PC-3 (cell line): ENCODE data around the gene UBE3D. TPM values are rescaled to one million over a fixed set of nuclear protein-coding genes. Genes with fewer than 3 reads are reported as not detected.

Experiments used
- ATAC-seq: fragments of 200-7000 bp; cut with Tn5 transposase; 2 replicates; pipeline ENCODE4 v1.9.1; 2020; ENCODE audit warnings: mild to moderate bottlenecking, moderate library complexity
- Bru-seq: library from RNA; stranded (reverse); fragments of 400-500 nt; gene quantifications from one replicate; lab custom pipeline; 2021; lab: Mats Ljungman, UMichigan
- BruChase-seq, 2 experiments: library from RNA; stranded (reverse); fragments of 400-500 nt; gene quantifications; one replicate each; lab custom pipeline; 2021; lab: Mats Ljungman, UMichigan
- BruUV-seq: library from RNA; stranded (reverse); fragments of 400-500 nt; replicated peaks from 2 replicates; lab custom pipeline; 2021; lab: Mats Ljungman, UMichigan
- CTCF ChIA-PET: fragments of 300-600 bp; sonication (Branson Sonifier 250); formaldehyde crosslinking; loops from one replicate; lab custom pipeline; 2022; ENCODE audit warnings: antibody characterized with exemption; lab: Charles Lee
- POLR2A ChIA-PET: fragments of 300-600 bp; sonication (Branson Sonifier 250); formaldehyde crosslinking; loops from one replicate; lab custom pipeline; 2022; ENCODE audit warnings: antibody characterized with exemption; ENCODE audit not compliant: unreplicated experiment; lab: Charles Lee
- DNase-seq: peaks from one replicate; pipeline ENCODE4 v3.0.0-alpha.2; 2015
- H2AFZ ChIP-seq: fragments of 300-600 bp; sonication (generic); 2 replicates; pipeline ENCODE4 v1.6.0; 2016; ENCODE audit warnings: antibody characterized with exemption, low read length
- H3F3A ChIP-seq: fragments of 300-600 bp; sonication (generic); one replicate; pipeline ENCODE4 v1.6.0; 2017; ENCODE audit warnings: antibody characterized with exemption, low read length, control low read depth, mild to moderate bottlenecking; ENCODE audit not compliant: unreplicated experiment
- H3K27ac ChIP-seq: fragments of 300-600 bp; sonication (generic); 2 replicates; pipeline ENCODE4 v1.5.1; 2016; ENCODE audit warnings: mild to moderate bottlenecking, low read length
- H3K27me3 ChIP-seq: fragments of 300-600 bp; sonication (generic); 2 replicates; pipeline ENCODE4 v1.6.1; 2016; ENCODE audit warnings: low read length, mixed read lengths
- H3K36me3 ChIP-seq: fragments of 300-600 bp; sonication (generic); 2 replicates; pipeline ENCODE4 v1.6.1; 2016; ENCODE audit warnings: low read depth, mixed run types, low read length, mixed read lengths
- H3K4me1 ChIP-seq: fragments of 300-600 bp; sonication (generic); 2 replicates; pipeline ENCODE4 v1.5.1; 2016; ENCODE audit warnings: low read length; ENCODE audit not compliant: insufficient read depth
- H3K4me2 ChIP-seq: fragments of 300-600 bp; sonication (generic); 2 replicates; pipeline ENCODE4 v1.6.0; 2016; ENCODE audit warnings: low read length
- H3K4me3 ChIP-seq: fragments of 300-600 bp; sonication (generic); 2 replicates; pipeline ENCODE4 v1.5.1; 2016; ENCODE audit warnings: mild to moderate bottlenecking, low read length, mixed read lengths
- H3K79me2 ChIP-seq: fragments of 300-600 bp; sonication (generic); 2 replicates; pipeline ENCODE4 v1.6.1; 2017; ENCODE audit warnings: low read length, mixed read lengths
- H3K9ac ChIP-seq: fragments of 300-600 bp; sonication (generic); 2 replicates; pipeline ENCODE4 v1.6.0; 2016; ENCODE audit warnings: mild to moderate bottlenecking, low read length
- H3K9me2 ChIP-seq: fragments of 300-600 bp; sonication (generic); replicated peaks from 2 replicates; pipeline ENCODE4 v1.6.1; 2016; ENCODE audit warnings: mixed run types, low read length, mixed read lengths
- H3K9me3 ChIP-seq: fragments of 300-600 bp; sonication (generic); 2 replicates; pipeline ENCODE4 v1.6.1; 2016; ENCODE audit warnings: low read length, mixed read lengths
- H4K20me1 ChIP-seq: fragments of 300-600 bp; sonication (generic); 2 replicates; pipeline ENCODE4 v1.6.1; 2016; ENCODE audit warnings: low read length, mixed read lengths
- CTCF ChIP-seq: fragments of 300-600 bp; sonication (generic); conservative IDR thresholded peaks from 2 replicates; pipeline ENCODE4 v1.5.1; 2017; ENCODE audit warnings: antibody characterized with exemption, low read depth, mild to moderate bottlenecking, low read length
- EZH2 ChIP-seq: fragments of 300-600 bp; sonication (generic); IDR thresholded peaks from one replicate; pipeline ENCODE4 v1.6.1; 2017; ENCODE audit warnings: antibody characterized with exemption, mild to moderate bottlenecking, low read length; ENCODE audit not compliant: unreplicated experiment
- EZH2phosphoT487 ChIP-seq: fragments of 300-600 bp; sonication (generic); IDR thresholded peaks from 2 replicates; pipeline ENCODE4 v1.6.1; 2018; ENCODE audit warnings: mild to moderate bottlenecking, antibody characterized with exemption, low read length, borderline replicate concordance
- intact Hi-C: fragments of 100-400 bp; cut with micrococcal nuclease; formaldehyde crosslinking; loops from 2 replicates; pipeline ENCODE4 v1.9.0; 2023
- long read RNA-seq: library from polyadenylated mRNA; unstranded; transcript quantifications from one replicate; pipeline ENCODE4 v2.0.0, GENCODE V29; 2021; ENCODE audit not compliant: unreplicated experiment
- total RNA-seq: library from RNA; depleted of rRNA; stranded (reverse); fragments of >200 nt; gene quantifications from 2 replicates; pipeline ENCODE4 v1.2.3, GENCODE V29; 2014; rRNA removed

The UBE3D gene
- 5.0 and 7.0 TPM in 2 replicates for total RNA-seq
- percentile 56 among the genes with signal in this experiment for Bru-seq, nascent RNA
- percentile 47 among the genes with signal in this experiment for BruChase-seq, experiment 1, labeled RNA remaining after a 6-hour chase
- percentile 58 among the genes with signal in this experiment for BruChase-seq, experiment 2, labeled RNA remaining after a 2-hour chase
- long read RNA-seq, transcript UBE3D-203 (10 exons, 1,917 nt), result major isoform, 6 of 9 reads
- long read RNA-seq, partial matches to known transcripts, result 0 of 9 reads
- long read RNA-seq, other reads (novel, unspliced or antisense), result 3 of 9 reads

- no peaks in the 10 kb centered on the region for H3K27me3 ChIP-seq
- H3K4me3 ChIP-seq, result peak within 1 kb of the TSS; percentile 93
- peak within 1 kb of the TSS; percentile 98 for H2AFZ ChIP-seq
- H3K79me2 ChIP-seq, result peaks cover 60% of the 10 kb centered on the region
- H3K9me2 ChIP-seq, result no peaks in the 10 kb centered on the region
- H3K4me2 ChIP-seq, result peak within 1 kb of the TSS; percentile 87
- H3K9ac ChIP-seq, result peak within 1 kb of the TSS; percentile 88
- no peaks in the 10 kb centered on the region for H4K20me1 ChIP-seq
- no TSS peak for BruUV-seq
- DNase-seq (peak; percentile 74), ATAC-seq (peak; percentile 63)
- POLR2A ChIA-PET, result no interaction called here
- H3K27ac ChIP-seq, result no peak within 1 kb of the TSS; the same call in 1 of the 2 replicates
- intact Hi-C loops, result loop anchor here (2.0 to 5.0 kb wide), 4 partner anchors 127 to 818 kb away; partner anchors contain the start of genes IBTK, PGM3 and RWDD2A
- CTCF ChIA-PET, result interaction anchor here (0.6 to 2.9 kb wide), 7 partner anchors 150 to 871 kb away, joined by 3 to 25 read pairs (median 5); no protein-coding TSS in a partner anchor
- no peaks in the 10 kb centered on the region for H3K36me3 ChIP-seq
- TF ChIP-seq CTCF (peak; percentile 76), EZH2 (no peak), EZH2phosphoT487 (no peak)
- no peaks in the 10 kb centered on the region for H3F3A ChIP-seq
- H3K4me1 ChIP-seq, result peaks cover 19% of the 10 kb centered on the region; the same call in 1 of the 2 replicates
- H3K9me3 ChIP-seq, result no peaks in the 10 kb centered on the region
Observed at GRCh38 chr6:83065511-83066192, at the start of gene UBE3D. Gene UBE3D, minus strand, starts transcription at chr6:83065841. Its CDS starts 123 bp downstream, at chr6:83065718.

- Histone ChIP-seq H3K4me2 (no peak overlapping the region), H3F3A (no peaks in the 10 kb centered on the region), H3K27me3 (no peaks in the 10 kb centered on the region), H3K9ac (no peak overlapping the region), H3K79me2 (no peaks in the 10 kb centered on the region), H3K4me1 (no peaks in the 10 kb centered on the region), H2AFZ (no peak overlapping the region), H4K20me1 (no peaks in the 10 kb centered on the region), H3K36me3 (no peaks in the 10 kb centered on the region; the same call in 1 of the 2 replicates), H3K9me2 (no peaks in the 10 kb centered on the region), H3K9me3 (no peaks in the 10 kb centered on the region), H3K27ac (no peak overlapping the region), H3K4me3 (no peak overlapping the region)
- DNase-seq (no peak), ATAC-seq (no peak)
- POLR2A ChIA-PET, result no interaction called here
- intact Hi-C loops, result no loop called here
- CTCF ChIA-PET, result no interaction called here
- no TSS peak for BruUV-seq
- TF ChIP-seq CTCF (no peak), EZH2phosphoT487 (no peak), EZH2 (no peak)
Observed at GRCh38 chr6:83114164-83114563, 48.5 kb upstream of the UBE3D start.
